A549 (cell line): ENCODE measurements around the gene CTIF.

Source experiments
- MYC ChIP-seq: IDR thresholded peaks from 2 replicates; pipeline ENCODE4 v1.6.1; 2012; ENCODE audit warnings: mild to moderate bottlenecking, inconsistent platforms, low read length, improper control_type of control experiment, borderline replicate concordance
- POLR2A ChIP-seq: IDR thresholded peaks from 2 replicates; pipeline ENCODE4 v1.6.1; 2012; ENCODE audit warnings: mild to moderate bottlenecking, low read length

DNA sequence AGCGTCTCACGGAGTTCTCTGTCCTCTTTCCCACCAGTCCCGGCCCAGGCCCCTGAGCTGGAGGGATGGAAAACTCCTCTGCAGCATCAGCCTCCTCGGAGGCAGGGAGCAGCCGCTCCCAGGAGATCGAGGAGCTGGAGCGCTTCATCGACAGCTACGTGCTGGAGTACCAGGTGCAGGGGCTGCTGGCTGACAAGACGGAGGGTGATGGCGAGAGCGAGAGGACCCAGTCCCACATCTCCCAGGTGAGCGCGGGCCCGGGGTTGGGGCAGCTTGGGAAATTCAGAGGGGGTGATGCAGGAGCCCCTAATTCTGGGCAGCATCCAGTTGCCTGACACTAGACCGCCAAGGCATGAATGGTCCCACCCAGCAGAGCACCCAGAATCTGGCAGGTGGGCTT is 80.7 kb downstream of the CTIF start:
- TF ChIP-seq POLR2A, result no peak
- no peak for TF ChIP-seq MYC
